Transverse colon (tissue), 4 donors: ENCODE data around the gene CEP78. TPM values are rescaled to one million over a fixed set of nuclear protein-coding genes. Genes with fewer than 3 reads are reported as not detected.

Source experiments
- DNase-seq: peaks from one replicate; pipeline ENCODE4 v3.0.0-alpha.2; 2019
- H3K27ac ChIP-seq, 4 donors: fragments of 200-600 bp; sonication (generic); 2 replicates each; pipeline ENCODE4 v1.5.1; 2016 to 2018; ENCODE audit warnings: inconsistent platforms in 4 of 4
- H3K27me3 ChIP-seq: fragments of 200-600 bp; sonication (generic); 2 replicates; pipeline ENCODE4 v1.5.1; 2017; ENCODE audit warnings: inconsistent platforms
- H3K36me3 ChIP-seq, 4 donors: fragments of 200-600 bp; sonication (generic); 2 replicates each; pipeline ENCODE4 v1.5.1; 2017 to 2019; ENCODE audit warnings: inconsistent platforms in 4 of 4
- H3K4me1 ChIP-seq, 4 donors: fragments of 200-600 bp; sonication (generic); 2 replicates each; pipeline ENCODE4 v1.5.1; 2017 to 2020; ENCODE audit warnings: inconsistent platforms in 4 of 4
- H3K4me3 ChIP-seq, 4 donors: fragments of 200-600 bp; sonication (generic); 1 replicate in 1 of 4; 2 replicates in 3 of 4; pipeline versions ENCODE4 v1.5.1 to v1.6.1; 2017 to 2019; ENCODE audit warnings: inconsistent platforms in 4 of 4
- H3K9me3 ChIP-seq, 2 donors: fragments of 200-600 bp; sonication (generic); 2 replicates each; pipeline ENCODE4 v1.5.1; 2017 to 2019; ENCODE audit warnings: inconsistent platforms in 2 of 2
- EP300 ChIP-seq: sonication (generic); formaldehyde crosslinking; IDR thresholded peaks from one replicate; pipeline ENCODE4 v1.6.1; 2017; ENCODE audit warnings: antibody characterized with exemption, low read depth
- POLR2A ChIP-seq: fragments of 450-650 bp; IDR thresholded peaks from one replicate; pipeline ENCODE4 v1.6.1; 2016; ENCODE audit warnings: antibody characterized with exemption, mild to moderate bottlenecking, moderate library complexity
- POLR2AphosphoS5 ChIP-seq, 3 donors: sonication (generic); formaldehyde crosslinking; IDR thresholded peaks; one replicate each; pipeline ENCODE4 v1.6.1; 2016; ENCODE audit warnings: antibody characterized with exemption in 3 of 3
- WGBS, 2 donors: methylation state at CpG; one replicate each; pipeline ENCODE4 v1.1.5; 2018; ENCODE audit warnings: low coverage in 1 of 2; 5-methylcytosine and 5-hydroxymethylcytosine counted together
- in situ Hi-C, 4 donors: fragments of 200-750 bp; cut with MboI; loops; one replicate each; pipeline versions ENCODE4 v1.15.0 to v1.15.1; 2017; ENCODE audit warnings: low sequenced_read_pairs in 3 of 4, low pct_ligation_motif_present in 1 of 4, low pct_unique_long_range_greater_than_20kb in 1 of 4
- intact Hi-C: fragments of 100-400 bp; cut with DNase I; formaldehyde crosslinking; loops from one replicate; pipeline ENCODE4 v1.15.1; 2023; ENCODE audit warnings: low total_unique reads
- total RNA-seq, 4 donors: library from RNA; depleted of rRNA; stranded (reverse); fragments of >200 nt; gene quantifications; one replicate each; pipeline ENCODE4 v1.1.0, GENCODE V29; 2016
- TF ChIP-seq, protein P1 (sequence below), 5 experiments: fragments of 200-600 bp in 3 of 5; fragments of 450-650 bp in 2 of 5; sonication (generic) in 3 of 5; IDR thresholded peaks; 1 replicate in 2 of 5; 2 replicates in 3 of 5; pipeline ENCODE4 v1.5.1; 2016 to 2017; ENCODE audit warnings: antibody characterized with exemption in 5 of 5, inconsistent platforms in 3 of 5, mild to moderate bottlenecking in 2 of 5, moderate library complexity in 1 of 5

CEP78 gene
- total RNA-seq, 4 donors from 2014 or later = 2.6 to 7.3 (median 4.3) TPM

DNA sequence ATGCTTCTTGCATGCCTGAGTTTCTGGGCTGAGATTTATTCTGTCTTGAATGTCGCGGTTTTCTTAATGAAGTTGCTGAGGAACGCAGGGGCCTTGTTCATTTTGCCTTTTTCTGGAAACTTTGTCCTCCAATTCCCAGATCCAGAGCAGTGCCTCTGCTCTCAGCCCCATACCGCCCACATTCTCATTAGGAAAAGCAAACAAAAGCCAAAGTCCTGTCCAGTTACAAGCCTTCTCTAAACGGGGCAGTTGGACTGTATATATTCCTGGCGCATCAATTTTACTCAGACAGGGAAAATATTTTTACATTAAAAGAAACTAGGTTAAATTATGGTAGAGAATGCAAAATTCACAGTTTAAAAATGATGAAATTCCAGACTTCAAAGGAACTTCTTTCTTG is 59.9 kb downstream of the CEP78 start:
- Histone ChIP-seq H3K4me1 (peaks cover 0 to 29% (median 26%) of the 10 kb centered on the region in 4 donors), H3K36me3 (no peaks in the 10 kb centered on the region), H3K9me3 (no peaks in the 10 kb centered on the region), H3K27ac (peak overlapping the region; percentile 50 to 74 (median 58)), H3K4me3 (peak overlapping the region in 2 of 4 donors; percentile 58 to 65), H3K27me3 (peaks cover 21% of the 10 kb centered on the region)
- intact Hi-C loops (no loop called here), in situ Hi-C loops (no loop called here)
- no peak for DNase-seq
- WGBS, 2 donors = 59 to 70% methylated on average over 6 of the region's 6 CpGs
- TF ChIP-seq POLR2AphosphoS5 (IDR thresholded peaks at IDR 0.05) (no peak), EP300 (no peak), POLR2A (no peak)
- TF ChIP-seq, protein P1, sequence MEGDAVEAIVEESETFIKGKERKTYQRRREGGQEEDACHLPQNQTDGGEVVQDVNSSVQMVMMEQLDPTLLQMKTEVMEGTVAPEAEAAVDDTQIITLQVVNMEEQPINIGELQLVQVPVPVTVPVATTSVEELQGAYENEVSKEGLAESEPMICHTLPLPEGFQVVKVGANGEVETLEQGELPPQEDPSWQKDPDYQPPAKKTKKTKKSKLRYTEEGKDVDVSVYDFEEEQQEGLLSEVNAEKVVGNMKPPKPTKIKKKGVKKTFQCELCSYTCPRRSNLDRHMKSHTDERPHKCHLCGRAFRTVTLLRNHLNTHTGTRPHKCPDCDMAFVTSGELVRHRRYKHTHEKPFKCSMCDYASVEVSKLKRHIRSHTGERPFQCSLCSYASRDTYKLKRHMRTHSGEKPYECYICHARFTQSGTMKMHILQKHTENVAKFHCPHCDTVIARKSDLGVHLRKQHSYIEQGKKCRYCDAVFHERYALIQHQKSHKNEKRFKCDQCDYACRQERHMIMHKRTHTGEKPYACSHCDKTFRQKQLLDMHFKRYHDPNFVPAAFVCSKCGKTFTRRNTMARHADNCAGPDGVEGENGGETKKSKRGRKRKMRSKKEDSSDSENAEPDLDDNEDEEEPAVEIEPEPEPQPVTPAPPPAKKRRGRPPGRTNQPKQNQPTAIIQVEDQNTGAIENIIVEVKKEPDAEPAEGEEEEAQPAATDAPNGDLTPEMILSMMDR (IDR thresholded peaks at IDR 0.05) = no peak

DNA sequence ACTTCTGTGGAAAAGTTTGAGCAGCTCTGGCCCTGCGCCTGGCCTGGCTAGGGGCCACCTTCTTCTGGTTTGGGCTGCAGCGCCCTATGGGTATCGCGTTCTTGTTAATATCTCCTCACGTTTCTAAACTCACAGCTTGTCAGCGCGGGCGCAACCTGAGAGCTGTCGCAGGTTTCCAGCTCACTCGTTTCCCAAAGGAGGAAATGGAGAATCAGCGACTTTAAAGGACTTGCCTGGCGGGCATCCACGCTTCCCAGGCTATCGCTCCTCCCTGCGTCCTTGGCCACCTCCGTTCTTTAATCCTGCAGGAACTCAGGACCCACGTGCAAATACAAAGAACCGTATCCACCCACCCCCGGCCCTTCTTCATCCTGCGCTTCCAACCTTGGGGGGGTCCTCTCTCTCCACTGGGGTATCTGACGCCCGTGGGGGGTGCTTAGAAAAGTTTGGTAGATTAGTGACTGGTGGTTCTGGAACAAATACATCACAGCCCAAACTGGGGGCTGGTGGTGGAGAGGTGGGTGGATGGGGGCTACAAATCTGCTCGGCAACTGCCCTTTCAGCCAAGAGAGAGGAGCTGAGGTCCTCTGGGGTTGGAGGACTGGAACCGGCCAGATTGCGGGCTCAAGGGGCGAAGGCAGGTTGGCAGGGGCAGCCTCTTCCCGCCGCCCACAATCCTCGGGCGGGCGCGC is 60.5 kb downstream of the CEP78 start:
- H3K4me1 ChIP-seq = peaks cover 0 to 29% (median 26%) of the 10 kb centered on the region in 4 donors
- peak overlapping the region; percentile 10 to 65 (median 49) for H3K4me3 ChIP-seq
- peak; percentile 20 for DNase-seq
- no peaks in the 10 kb centered on the region for H3K36me3 ChIP-seq
- peaks cover 23% of the 10 kb centered on the region for H3K27me3 ChIP-seq
- TF ChIP-seq EP300 = no peak
- TF ChIP-seq, protein P1 (IDR thresholded peaks at IDR 0.05) = no peak
- TF ChIP-seq POLR2AphosphoS5 (IDR thresholded peaks at IDR 0.05) = no peak
- no peak for TF ChIP-seq POLR2A
- H3K9me3 ChIP-seq = no peaks in the 10 kb centered on the region
- peak overlapping the region; percentile 50 to 74 (median 58) for H3K27ac ChIP-seq
- 12% methylated on average over 32 of the region's 32 CpGs; no CpG with 5 or more reads in 1 of the 2 donors for WGBS, 2 donors
- in situ Hi-C loops (no loop called here), intact Hi-C loops (no loop called here)

DNA sequence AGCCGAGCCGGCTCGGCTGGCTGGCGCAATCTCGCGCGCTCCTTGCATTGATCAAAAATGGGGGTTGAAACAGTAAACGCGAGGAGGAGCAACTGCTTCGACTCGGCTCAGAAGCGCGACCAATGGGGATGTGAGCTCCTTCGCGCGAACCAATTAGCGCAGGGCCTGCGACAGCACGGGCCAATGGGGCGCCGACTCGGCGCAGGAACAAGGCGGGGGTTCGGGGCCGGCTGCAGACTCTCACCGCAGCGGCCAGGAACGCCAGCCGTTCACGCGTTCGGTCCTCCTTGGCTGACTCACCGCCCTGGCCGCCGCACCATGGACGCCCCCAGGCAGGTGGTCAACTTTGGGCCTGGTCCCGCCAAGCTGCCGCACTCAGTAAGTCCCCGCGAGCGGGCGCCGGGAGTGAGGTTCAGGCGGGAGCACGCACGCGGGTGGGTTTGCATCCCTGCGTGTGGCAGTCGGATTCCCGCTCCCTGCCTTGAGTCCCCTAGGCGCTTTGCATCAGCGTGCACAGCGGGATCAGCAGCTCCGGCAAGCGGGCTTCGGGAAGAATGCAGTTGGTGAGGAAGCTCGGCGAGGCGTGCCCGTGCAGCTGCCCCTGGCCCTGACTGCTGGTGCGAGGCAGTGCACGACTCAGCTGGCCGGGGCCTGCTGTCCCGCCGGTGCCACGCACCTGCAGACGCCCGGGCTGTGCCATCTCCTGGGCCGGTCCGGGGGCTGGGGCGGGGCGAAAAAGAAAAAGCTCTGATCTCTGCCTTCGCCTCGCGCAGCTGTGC is 61.2 kb downstream of the CEP78 start, which contains the start of gene PSAT1:
Gene PSAT1 (plus strand): TSS at position 233 of the 779 bp plus-strand sequence. CDS start 86 bp downstream, at position 319.
- peak within 1 kb of the TSS; percentile 50 to 74 (median 58) for H3K27ac ChIP-seq
- WGBS, 2 donors = 0% methylated on average over 30 of the region's 76 CpGs; no CpG with 5 or more reads in 1 of the 2 donors
- in situ Hi-C loops = no loop called here
- H3K36me3 ChIP-seq = no peaks in the 10 kb centered on the region
- peak; percentile 86 for DNase-seq
- peak within 1 kb of the TSS; percentile 22 to 65 (median 49) for H3K4me3 ChIP-seq
- intact Hi-C loops = no loop called here
- H3K9me3 ChIP-seq = no peaks in the 10 kb centered on the region
- TF ChIP-seq POLR2AphosphoS5 (IDR thresholded peaks at IDR 0.05) (peak in 2 of 3 donors; percentile 5 to 6), POLR2A (no peak)
- H3K27me3 ChIP-seq = peaks cover 25% of the 10 kb centered on the region
- peaks cover 0 to 29% (median 26%) of the 10 kb centered on the region in 4 donors for H3K4me1 ChIP-seq

DNA sequence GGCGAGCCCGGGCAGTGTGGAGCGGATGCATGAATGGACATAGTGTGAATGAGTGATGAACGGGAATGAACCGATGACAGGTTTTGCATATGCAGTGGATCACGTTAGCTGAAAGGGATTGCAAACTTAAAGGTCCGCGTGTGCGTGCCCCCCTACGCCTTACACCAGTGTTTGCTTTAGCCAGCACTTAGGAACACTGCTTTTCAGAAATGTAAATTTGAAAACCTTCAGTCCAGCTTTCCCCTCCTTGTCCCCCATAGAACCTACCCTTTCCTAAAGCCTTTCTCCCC is 61.7 kb downstream of the CEP78 start:
- WGBS, 2 donors = 1 to 8% methylated on average over 5 to 10 of the region's 10 CpGs
- Histone ChIP-seq H3K36me3 (no peaks in the 10 kb centered on the region), H3K4me3 (peak overlapping the region; percentile 22 to 65 (median 49)), H3K4me1 (peaks cover 0 to 29% (median 26%) of the 10 kb centered on the region in 4 donors), H3K27me3 (peaks cover 25% of the 10 kb centered on the region), H3K9me3 (no peaks in the 10 kb centered on the region), H3K27ac (peak overlapping the region in 2 of 4 donors; percentile 57 to 74)
- intact Hi-C loops = no loop called here
- no peak for DNase-seq
- TF ChIP-seq EP300 (no peak), POLR2AphosphoS5 (IDR thresholded peaks at IDR 0.05) (no peak), POLR2A (no peak)
- TF ChIP-seq, protein P1 (IDR thresholded peaks at IDR 0.05) = no peak
- in situ Hi-C loops = no loop called here
